Neutrophil (primary cell): ENCODE measurements around the gene MSRB1.

ENCODE experiments used
- H3K27ac ChIP-seq: fragments of 200-600 bp; sonication (generic); 2 replicates; pipeline ENCODE4 v1.5.1; 2016; ENCODE audit warnings: mild to moderate bottlenecking, moderate library complexity
- H3K27me3 ChIP-seq: fragments of 200-600 bp; sonication (generic); 2 replicates; pipeline ENCODE4 v1.6.0; 2016; ENCODE audit warnings: mild to moderate bottlenecking
- H3K36me3 ChIP-seq: fragments of 200-600 bp; sonication (generic); 2 replicates; pipeline ENCODE4 v1.5.1; 2017
- H3K4me1 ChIP-seq, 2 experiments: fragments of 200-600 bp in 1 of 2; sonication (generic) in 1 of 2; 1 replicate in 1 of 2; 2 replicates in 1 of 2; pipeline versions ENCODE4 v1.5.1 to v1.6.1; 2013 to 2016; ENCODE audit warnings: low read depth in 1 of 2, low read length in 1 of 2, mild to moderate bottlenecking in 1 of 2, moderate library complexity in 1 of 2; ENCODE audit not compliant: control insufficient read depth in 1 of 2, insufficient read depth in 1 of 2
- H3K4me3 ChIP-seq, 2 experiments: fragments of 200-600 bp in 1 of 2; sonication (generic) in 1 of 2; 1 replicate in 1 of 2; 2 replicates in 1 of 2; pipeline ENCODE4 v1.5.1; 2013 to 2016; ENCODE audit warnings: low read depth in 1 of 2, low read length in 1 of 2, mild to moderate bottlenecking in 1 of 2, moderate library complexity in 1 of 2
- H3K9me3 ChIP-seq: fragments of 200-600 bp; sonication (generic); 2 replicates; pipeline ENCODE4 v1.5.1; 2016
- TF ChIP-seq, protein P1 (sequence below): fragments of 200-600 bp; sonication (generic); IDR thresholded peaks from 2 replicates; pipeline ENCODE4 v1.5.1; 2016; ENCODE audit warnings: antibody characterized with exemption

Gene MSRB1

GRCh38 chr16:1980030-1980769, 37.2 kb upstream of the MSRB1 start:
- peaks cover 61% of the 10 kb centered on the region for H3K27me3 ChIP-seq
- H3K4me3 ChIP-seq = no peak overlapping the region
- no peak overlapping the region for H3K27ac ChIP-seq
- no peaks in the 10 kb centered on the region for H3K9me3 ChIP-seq
- TF ChIP-seq, protein P1, sequence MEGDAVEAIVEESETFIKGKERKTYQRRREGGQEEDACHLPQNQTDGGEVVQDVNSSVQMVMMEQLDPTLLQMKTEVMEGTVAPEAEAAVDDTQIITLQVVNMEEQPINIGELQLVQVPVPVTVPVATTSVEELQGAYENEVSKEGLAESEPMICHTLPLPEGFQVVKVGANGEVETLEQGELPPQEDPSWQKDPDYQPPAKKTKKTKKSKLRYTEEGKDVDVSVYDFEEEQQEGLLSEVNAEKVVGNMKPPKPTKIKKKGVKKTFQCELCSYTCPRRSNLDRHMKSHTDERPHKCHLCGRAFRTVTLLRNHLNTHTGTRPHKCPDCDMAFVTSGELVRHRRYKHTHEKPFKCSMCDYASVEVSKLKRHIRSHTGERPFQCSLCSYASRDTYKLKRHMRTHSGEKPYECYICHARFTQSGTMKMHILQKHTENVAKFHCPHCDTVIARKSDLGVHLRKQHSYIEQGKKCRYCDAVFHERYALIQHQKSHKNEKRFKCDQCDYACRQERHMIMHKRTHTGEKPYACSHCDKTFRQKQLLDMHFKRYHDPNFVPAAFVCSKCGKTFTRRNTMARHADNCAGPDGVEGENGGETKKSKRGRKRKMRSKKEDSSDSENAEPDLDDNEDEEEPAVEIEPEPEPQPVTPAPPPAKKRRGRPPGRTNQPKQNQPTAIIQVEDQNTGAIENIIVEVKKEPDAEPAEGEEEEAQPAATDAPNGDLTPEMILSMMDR = no peak
- H3K36me3 ChIP-seq = peaks cover 32% of the 10 kb centered on the region
- peaks cover 16 to 20% of the 10 kb centered on the region in 2 experiments for H3K4me1 ChIP-seq

- peaks cover 40% of the 10 kb centered on the region for H3K36me3 ChIP-seq
- no peak overlapping the region for H3K4me3 ChIP-seq
- peaks cover 61% of the 10 kb centered on the region for H3K27me3 ChIP-seq
These were observed 36.5 kb upstream of the MSRB1 start for GRCh38 chr16:1979271-1980029.

GRCh38 chr16:1978476-1979120, 35.6 kb upstream of the MSRB1 start:
- Histone ChIP-seq H3K36me3 (peaks cover 41% of the 10 kb centered on the region), H3K27me3 (peaks cover 59% of the 10 kb centered on the region), H3K4me1 (peaks cover 7% of the 10 kb centered on the region in 2 experiments), H3K4me3 (no peak overlapping the region), H3K9me3 (no peaks in the 10 kb centered on the region), H3K27ac (no peak overlapping the region)
- TF ChIP-seq, protein P1 = no peak

More at GRCh38 chr16:1979271-1980029, 36.5 kb upstream of the MSRB1 start:
- no peak overlapping the region for H3K27ac ChIP-seq
- TF ChIP-seq, protein P1 = no peak
- peaks cover 9 to 12% of the 10 kb centered on the region in 2 experiments for H3K4me1 ChIP-seq
- no peaks in the 10 kb centered on the region for H3K9me3 ChIP-seq

DNA sequence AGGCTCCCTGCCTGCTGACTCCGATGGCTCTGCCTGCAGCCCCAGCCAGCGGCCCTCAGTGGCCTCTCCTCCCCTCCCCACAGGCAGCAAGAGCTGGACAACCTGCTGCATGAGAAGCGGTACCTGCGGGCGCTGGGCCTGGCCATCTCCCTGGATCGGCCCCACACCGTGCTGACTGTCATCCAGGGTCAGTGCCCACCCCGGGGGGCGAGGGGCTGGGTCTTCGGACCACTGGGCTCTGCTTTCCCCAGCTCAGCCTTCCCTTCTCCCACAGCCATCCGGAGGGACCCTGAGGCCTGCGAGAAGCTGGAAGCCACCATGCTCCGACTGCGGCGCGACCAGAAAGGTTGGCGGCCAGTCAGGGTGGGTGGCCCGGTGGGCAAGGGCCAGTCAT, 34.9 kb upstream of the MSRB1 start:
- H3K27ac ChIP-seq = no peak overlapping the region
- no peaks in the 10 kb centered on the region for H3K9me3 ChIP-seq
- TF ChIP-seq, protein P1 = no peak
- H3K4me3 ChIP-seq = no peak overlapping the region
- H3K36me3 ChIP-seq = peaks cover 41% of the 10 kb centered on the region
- H3K27me3 ChIP-seq = peaks cover 52% of the 10 kb centered on the region
- H3K4me1 ChIP-seq = peaks cover under 1 to 2% of the 10 kb centered on the region in 2 experiments

DNA sequence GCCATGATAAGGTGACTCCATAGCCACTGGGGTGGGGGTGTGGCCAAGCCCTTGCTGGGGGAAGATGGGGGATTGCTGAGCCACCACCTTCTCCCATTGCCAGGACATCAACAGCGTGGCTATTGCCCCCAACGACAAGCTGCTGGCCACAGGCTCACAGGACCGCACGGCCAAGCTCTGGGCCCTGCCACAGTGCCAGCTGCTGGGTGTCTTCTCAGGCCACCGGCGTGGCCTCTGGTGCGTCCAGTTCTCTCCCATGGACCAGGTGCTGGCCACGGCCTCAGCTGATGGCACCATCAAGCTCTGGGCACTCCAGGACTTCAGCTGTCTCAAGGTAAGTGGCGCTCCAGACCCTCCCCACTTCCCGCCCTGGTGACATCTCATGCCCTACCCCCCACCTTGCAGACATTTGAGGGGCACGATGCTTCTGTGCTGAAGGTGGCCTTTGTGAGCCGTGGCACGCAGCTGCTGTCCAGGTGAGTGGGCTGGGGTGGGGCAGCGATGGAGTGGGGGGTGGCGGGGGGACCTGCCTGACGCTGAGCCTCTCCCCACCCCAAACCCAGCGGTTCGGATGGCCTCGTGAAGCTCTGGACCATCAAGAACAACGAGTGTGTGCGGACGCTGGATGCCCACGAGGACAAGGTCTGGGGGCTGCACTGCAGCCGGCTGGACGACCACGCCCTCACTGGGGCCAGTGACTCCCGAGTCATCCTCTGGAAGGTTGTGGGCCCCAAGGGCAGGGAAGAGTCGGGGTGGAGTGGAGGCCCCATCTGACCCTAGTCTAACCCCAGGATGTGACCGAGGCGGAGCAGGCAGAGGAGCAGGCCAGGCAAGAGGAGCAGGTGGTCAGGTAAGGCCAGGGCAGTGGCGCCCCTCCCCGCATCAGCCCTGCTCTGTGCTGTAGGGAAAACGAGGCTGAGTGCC, 34.2 kb upstream of the MSRB1 start:
- H3K27ac ChIP-seq = no peak overlapping the region
- H3K36me3 ChIP-seq = peaks cover 41% of the 10 kb centered on the region
- H3K4me1 ChIP-seq = peaks cover 8% of the 10 kb centered on the region in 2 experiments
- TF ChIP-seq, protein P1 = no peak
- peaks cover 46% of the 10 kb centered on the region for H3K27me3 ChIP-seq
- no peak overlapping the region for H3K4me3 ChIP-seq
- no peaks in the 10 kb centered on the region for H3K9me3 ChIP-seq
